Chondrocyte (in vitro differentiated cells): ENCODE data around the gene HRH2. TPM values are rescaled to one million over a fixed set of nuclear protein-coding genes. Genes with fewer than 3 reads are reported as not detected.
A peak's percentile ranks its signal among the peaks of the same experiment; 100 is the strongest.

ENCODE experiments used
- DNase-seq: peaks from one replicate; pipeline ENCODE4 v3.0.0; 2021; ENCODE audit warnings: mixed read lengths, low spot score
- H3K27ac Mint-ChIP-seq: one replicate; pipeline ENCODE4 v1.8.0; 2021; ENCODE audit warnings: mild to moderate bottlenecking, moderate library complexity, mixed read lengths; ENCODE audit not compliant: unreplicated experiment
- H3K27me3 Mint-ChIP-seq: 2 replicates; pipeline ENCODE4 v1.8.0; 2021; ENCODE audit warnings: low read depth, mixed read lengths
- H3K36me3 Mint-ChIP-seq: 2 replicates; pipeline ENCODE4 v1.8.0; 2021; ENCODE audit warnings: low read depth, mixed read lengths
- H3K4me1 Mint-ChIP-seq: 2 replicates; pipeline ENCODE4 v1.8.0; 2021; ENCODE audit warnings: low read depth, mild to moderate bottlenecking, mixed read lengths
- H3K4me3 Mint-ChIP-seq: one replicate; pipeline ENCODE4 v1.8.0; 2021; ENCODE audit warnings: mild to moderate bottlenecking, moderate library complexity, mixed read lengths; ENCODE audit not compliant: unreplicated experiment
- H3K9me3 Mint-ChIP-seq: 2 replicates; pipeline ENCODE4 v1.8.0; 2021; ENCODE audit warnings: low read depth, mixed read lengths
- total RNA-seq: library from RNA; stranded (reverse); gene quantifications from 3 replicates; pipeline ENCODE4 v1.2.1, GENCODE V29; 2021
- TF ChIP-seq, protein P1 (sequence below): fragments of 200-600 bp; sonication (generic); IDR thresholded peaks from 2 replicates; pipeline ENCODE4 v1.5.0; 2021; ENCODE audit warnings: antibody characterized with exemption, mild to moderate bottlenecking, moderate library complexity

HRH2 gene
- total RNA-seq, 1 donor from 2014 or later: 0.30 TPM

DNA sequence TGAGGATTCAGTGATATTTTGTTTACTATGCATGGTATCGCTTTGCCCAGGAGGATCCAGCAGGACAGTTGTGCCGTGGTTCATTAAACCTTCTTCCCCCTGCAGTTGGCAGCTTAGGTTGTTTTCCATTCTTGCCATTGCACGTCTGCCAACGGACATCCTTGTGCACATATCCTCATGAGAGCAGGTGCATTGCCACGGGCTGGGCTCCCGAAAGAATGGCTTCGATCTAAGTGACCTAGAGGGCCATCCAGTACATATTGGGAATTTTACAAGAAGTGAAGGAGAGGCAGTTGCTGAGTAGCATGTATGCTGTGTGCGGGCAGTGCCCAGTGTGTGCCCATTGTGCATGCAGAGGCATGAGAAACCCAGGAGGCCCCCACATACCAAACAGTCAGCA, 22.1 kb downstream of the HRH2 start:
- Mint-ChIP-seq H3K27me3 (peaks cover 18% of the 10 kb centered on the region), H3K4me3 (no peak overlapping the region), H3K27ac (no peak overlapping the region), H3K9me3 (no peaks in the 10 kb centered on the region), H3K36me3 (no peaks in the 10 kb centered on the region), H3K4me1 (no peaks in the 10 kb centered on the region)
- TF ChIP-seq, protein P1, sequence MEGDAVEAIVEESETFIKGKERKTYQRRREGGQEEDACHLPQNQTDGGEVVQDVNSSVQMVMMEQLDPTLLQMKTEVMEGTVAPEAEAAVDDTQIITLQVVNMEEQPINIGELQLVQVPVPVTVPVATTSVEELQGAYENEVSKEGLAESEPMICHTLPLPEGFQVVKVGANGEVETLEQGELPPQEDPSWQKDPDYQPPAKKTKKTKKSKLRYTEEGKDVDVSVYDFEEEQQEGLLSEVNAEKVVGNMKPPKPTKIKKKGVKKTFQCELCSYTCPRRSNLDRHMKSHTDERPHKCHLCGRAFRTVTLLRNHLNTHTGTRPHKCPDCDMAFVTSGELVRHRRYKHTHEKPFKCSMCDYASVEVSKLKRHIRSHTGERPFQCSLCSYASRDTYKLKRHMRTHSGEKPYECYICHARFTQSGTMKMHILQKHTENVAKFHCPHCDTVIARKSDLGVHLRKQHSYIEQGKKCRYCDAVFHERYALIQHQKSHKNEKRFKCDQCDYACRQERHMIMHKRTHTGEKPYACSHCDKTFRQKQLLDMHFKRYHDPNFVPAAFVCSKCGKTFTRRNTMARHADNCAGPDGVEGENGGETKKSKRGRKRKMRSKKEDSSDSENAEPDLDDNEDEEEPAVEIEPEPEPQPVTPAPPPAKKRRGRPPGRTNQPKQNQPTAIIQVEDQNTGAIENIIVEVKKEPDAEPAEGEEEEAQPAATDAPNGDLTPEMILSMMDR: no peak
- DNase-seq: peak; percentile 59

DNA sequence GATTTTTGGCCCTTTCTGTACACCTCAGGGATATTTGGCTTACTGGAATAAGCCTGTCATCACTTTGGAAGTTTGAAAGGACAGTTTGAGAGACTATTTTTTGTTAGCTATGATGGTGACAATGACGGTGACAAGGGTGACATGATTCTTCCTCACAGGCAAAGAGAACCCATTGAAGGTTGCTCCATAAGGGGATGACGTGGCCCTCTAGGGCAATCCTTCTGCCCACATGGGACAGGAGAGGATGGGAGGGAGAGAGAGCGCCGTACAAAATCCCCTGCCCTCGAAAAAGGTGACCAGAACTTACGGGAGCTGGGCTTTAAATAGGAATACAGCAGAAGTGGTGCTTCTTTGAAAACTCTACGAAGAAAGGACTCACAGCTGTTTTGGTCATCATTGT, 22.6 kb downstream of the HRH2 start:
- TF ChIP-seq, protein P1: no peak
- no peaks in the 10 kb centered on the region for H3K4me1 Mint-ChIP-seq
- DNase-seq: peak; percentile 15
- H3K9me3 Mint-ChIP-seq: no peaks in the 10 kb centered on the region
- peaks cover 18% of the 10 kb centered on the region for H3K27me3 Mint-ChIP-seq
- no peak overlapping the region for H3K27ac Mint-ChIP-seq
- no peak overlapping the region for H3K4me3 Mint-ChIP-seq
- H3K36me3 Mint-ChIP-seq: no peaks in the 10 kb centered on the region

DNA sequence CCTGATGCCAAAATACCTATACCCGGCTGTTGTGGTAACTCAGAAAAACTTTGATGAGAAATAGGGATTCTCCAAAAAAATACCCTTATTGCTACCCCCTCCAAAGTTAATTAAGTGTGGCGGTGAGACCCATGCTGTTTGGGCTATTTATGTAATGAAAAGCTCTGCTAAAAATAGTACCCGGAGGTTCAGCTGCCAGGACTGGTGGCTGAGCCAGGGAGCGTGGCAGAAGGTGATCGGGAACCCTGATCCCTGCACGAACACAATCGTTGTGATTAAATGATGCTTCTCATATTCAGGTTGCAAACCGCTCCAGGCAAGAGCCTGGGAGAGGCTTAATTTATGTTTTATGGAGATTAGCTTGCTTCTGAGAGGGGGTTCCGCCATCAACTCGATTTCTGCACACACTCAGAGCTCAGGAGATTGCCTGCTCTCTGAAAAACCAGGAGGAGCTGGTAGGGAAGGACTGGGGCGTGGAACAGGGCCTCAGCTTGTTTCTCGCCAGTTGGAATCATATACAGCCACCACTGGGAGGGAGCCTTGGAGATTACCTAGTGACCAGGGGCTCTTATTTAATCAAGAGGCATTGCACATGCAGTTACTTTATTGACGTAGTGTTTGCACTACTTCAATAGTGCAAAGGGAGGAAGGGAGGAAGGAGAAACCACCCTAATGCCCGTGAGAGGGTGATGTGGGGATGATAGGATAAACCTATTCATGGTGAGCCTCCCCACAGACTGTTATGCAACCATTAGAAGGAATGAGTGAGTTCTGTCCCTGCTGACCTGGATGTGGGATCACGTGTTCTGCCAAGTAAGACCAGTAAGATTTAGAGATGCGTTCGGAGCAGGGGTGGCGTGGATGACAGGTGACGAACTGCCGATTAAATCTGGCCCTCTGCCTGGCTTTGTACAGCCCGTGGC, 23.4 kb downstream of the HRH2 start:
- peaks cover 13% of the 10 kb centered on the region for H3K27me3 Mint-ChIP-seq
- H3K27ac Mint-ChIP-seq: no peak overlapping the region
- TF ChIP-seq, protein P1: no peak
- DNase-seq: peak; percentile 29
- H3K4me3 Mint-ChIP-seq: no peak overlapping the region
- no peaks in the 10 kb centered on the region for H3K4me1 Mint-ChIP-seq
- no peaks in the 10 kb centered on the region for H3K9me3 Mint-ChIP-seq
- no peaks in the 10 kb centered on the region for H3K36me3 Mint-ChIP-seq

GRCh38 chr5:175681968-175682340, 24.1 kb downstream of the HRH2 start:
- TF ChIP-seq, protein P1: no peak
- H3K4me3 Mint-ChIP-seq: no peak overlapping the region
- peaks cover 13% of the 10 kb centered on the region for H3K27me3 Mint-ChIP-seq
- no peaks in the 10 kb centered on the region for H3K36me3 Mint-ChIP-seq
- no peaks in the 10 kb centered on the region for H3K9me3 Mint-ChIP-seq
- no peaks in the 10 kb centered on the region for H3K4me1 Mint-ChIP-seq
- no peak overlapping the region for H3K27ac Mint-ChIP-seq
- peak; percentile 53 for DNase-seq

GRCh38 chr5:175682664-175683063, 24.8 kb downstream of the HRH2 start:
- Mint-ChIP-seq H3K4me1 (no peaks in the 10 kb centered on the region), H3K4me3 (no peak overlapping the region), H3K27me3 (peaks cover 13% of the 10 kb centered on the region), H3K27ac (no peak overlapping the region), H3K9me3 (no peaks in the 10 kb centered on the region), H3K36me3 (no peaks in the 10 kb centered on the region)
- peak; percentile 59 for DNase-seq
- TF ChIP-seq, protein P1: no peak
